ENCODE results near the gene SLF2. TPM values are rescaled to one million over a fixed set of nuclear protein-coding genes. Genes with fewer than 3 reads are reported as not detected.

The SLF2 gene
- total and polyA plus RNA-seq, 9 of the 15 experiments (the other 6 are each of a cell fraction or from before 2014, with no cell fraction given): 1.7 to 18.4 (median 7.8) TPM

DNA sequence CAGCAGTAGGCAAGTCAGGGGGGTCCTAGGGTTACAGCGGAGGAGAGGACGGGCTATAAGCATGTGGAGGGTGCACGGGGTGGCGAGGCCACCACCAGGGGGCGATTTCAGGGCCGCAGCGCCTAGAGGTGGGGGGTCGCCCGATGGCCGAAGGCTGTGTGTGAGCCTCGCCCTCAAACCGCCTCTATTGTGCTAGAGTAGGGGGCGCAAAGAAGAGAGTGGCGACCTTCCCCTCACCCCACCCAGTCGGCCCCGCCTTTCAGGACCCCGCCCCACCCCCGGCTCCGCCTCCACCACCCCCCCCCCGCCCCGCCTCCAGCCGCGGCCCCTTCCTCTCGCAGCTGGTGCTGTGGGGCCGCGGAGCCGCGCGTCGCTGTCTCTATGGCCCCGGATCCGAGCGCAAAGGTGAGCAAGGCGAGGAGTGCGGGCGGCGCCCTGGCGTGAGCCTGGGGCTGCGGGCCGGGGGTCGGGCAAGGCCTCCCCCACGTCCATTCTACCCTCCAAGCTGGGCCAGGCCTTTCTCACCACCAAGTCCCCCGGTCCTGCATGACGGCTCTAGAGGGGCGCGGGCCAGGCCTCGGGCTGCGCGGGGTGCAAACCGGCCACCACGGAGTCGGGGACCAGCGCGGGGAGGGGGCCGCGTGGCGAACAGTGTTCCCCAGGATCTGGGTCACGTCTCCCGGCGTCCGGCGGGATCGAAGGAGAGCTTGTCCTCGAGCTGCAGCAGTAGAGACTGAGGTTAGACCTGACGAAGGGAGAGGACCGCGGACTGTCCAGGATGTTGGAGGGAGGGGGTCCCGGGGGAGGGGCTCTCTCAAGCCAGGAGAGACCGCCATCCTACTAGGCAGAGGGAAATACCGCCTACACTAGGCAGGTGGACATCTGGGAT lies 56.7 kb downstream of the SLF2 start, which contains the start of gene SEMA4G (continued):
- TF ChIP-seq SLC30A9 (CRISPR knock-in tag; IDR thresholded peaks at IDR 0.05): no peak
- TF ChIP-seq, protein P1, sequence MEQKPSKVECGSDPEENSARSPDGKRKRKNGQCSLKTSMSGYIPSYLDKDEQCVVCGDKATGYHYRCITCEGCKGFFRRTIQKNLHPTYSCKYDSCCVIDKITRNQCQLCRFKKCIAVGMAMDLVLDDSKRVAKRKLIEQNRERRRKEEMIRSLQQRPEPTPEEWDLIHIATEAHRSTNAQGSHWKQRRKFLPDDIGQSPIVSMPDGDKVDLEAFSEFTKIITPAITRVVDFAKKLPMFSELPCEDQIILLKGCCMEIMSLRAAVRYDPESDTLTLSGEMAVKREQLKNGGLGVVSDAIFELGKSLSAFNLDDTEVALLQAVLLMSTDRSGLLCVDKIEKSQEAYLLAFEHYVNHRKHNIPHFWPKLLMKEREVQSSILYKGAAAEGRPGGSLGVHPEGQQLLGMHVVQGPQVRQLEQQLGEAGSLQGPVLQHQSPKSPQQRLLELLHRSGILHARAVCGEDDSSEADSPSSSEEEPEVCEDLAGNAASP (IDR thresholded peaks at IDR 0.05): no peak
- TF ChIP-seq SP1 (CRISPR knock-in tag; IDR thresholded peaks at IDR 0.05): no peak
- TF ChIP-seq HDAC8 (tag; IDR thresholded peaks at IDR 0.05): no peak
- no peak for TF ChIP-seq EHMT2 (IDR thresholded peaks at IDR 0.05)
- TF ChIP-seq NEUROD1 (IDR thresholded peaks at IDR 0.05; ENCODE audit: borderline replicate concordance, low read depth, low read length, partially characterized antibody): no peak
- TF ChIP-seq ZNF764 (CRISPR knock-in tag; IDR thresholded peaks at IDR 0.05; ENCODE audit: low read depth): no peak
- TF ChIP-seq RBM17 (IDR thresholded peaks at IDR 0.05; ENCODE audit: borderline replicate concordance, low read depth, low read length): no peak
- TF ChIP-seq, protein P2, sequence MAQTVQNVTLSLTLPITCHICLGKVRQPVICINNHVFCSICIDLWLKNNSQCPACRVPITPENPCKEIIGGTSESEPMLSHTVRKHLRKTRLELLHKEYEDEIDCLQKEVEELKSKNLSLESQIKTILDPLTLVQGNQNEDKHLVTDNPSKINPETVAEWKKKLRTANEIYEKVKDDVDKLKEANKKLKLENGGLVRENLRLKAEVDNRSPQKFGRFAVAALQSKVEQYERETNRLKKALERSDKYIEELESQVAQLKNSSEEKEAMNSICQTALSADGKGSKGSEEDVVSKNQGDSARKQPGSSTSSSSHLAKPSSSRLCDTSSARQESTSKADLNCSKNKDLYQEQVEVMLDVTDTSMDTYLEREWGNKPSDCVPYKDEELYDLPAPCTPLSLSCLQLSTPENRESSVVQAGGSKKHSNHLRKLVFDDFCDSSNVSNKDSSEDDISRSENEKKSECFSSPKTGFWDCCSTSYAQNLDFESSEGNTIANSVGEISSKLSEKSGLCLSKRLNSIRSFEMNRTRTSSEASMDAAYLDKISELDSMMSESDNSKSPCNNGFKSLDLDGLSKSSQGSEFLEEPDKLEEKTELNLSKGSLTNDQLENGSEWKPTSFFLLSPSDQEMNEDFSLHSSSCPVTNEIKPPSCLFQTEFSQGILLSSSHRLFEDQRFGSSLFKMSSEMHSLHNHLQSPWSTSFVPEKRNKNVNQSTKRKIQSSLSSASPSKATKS (CRISPR knock-in tag; IDR thresholded peaks at IDR 0.05): no peak
- TF ChIP-seq ZNF253 (CRISPR knock-in tag; conservative IDR thresholded peaks at IDR 0.05): no peak
- TF ChIP-seq RFX7 (CRISPR knock-in tag; IDR thresholded peaks at IDR 0.05): no peak
- no peak for TF ChIP-seq RB1 (IDR thresholded peaks at IDR 0.05; ENCODE audit: low read depth)
- no peak for TF ChIP-seq LCOR (CRISPR knock-in tag; IDR thresholded peaks at IDR 0.05)
- TF ChIP-seq CC2D1A (IDR thresholded peaks at IDR 0.05): no peak
- TF ChIP-seq, protein P3, sequence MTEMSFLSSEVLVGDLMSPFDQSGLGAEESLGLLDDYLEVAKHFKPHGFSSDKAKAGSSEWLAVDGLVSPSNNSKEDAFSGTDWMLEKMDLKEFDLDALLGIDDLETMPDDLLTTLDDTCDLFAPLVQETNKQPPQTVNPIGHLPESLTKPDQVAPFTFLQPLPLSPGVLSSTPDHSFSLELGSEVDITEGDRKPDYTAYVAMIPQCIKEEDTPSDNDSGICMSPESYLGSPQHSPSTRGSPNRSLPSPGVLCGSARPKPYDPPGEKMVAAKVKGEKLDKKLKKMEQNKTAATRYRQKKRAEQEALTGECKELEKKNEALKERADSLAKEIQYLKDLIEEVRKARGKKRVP (CRISPR knock-in tag; IDR thresholded peaks at IDR 0.05): no peak
- TF ChIP-seq CHD4 (IDR thresholded peaks at IDR 0.05; ENCODE audit: insufficient read depth, insufficient replicate concordance, low read depth, low read length, poor library complexity, severe bottlenecking): no peak
- TF ChIP-seq ZNF551 (CRISPR knock-in tag; IDR thresholded peaks at IDR 0.05): no peak
- TF ChIP-seq ZNF134 (CRISPR knock-in tag; conservative IDR thresholded peaks at IDR 0.05): no peak
- no peak for TF ChIP-seq CREBBP (IDR thresholded peaks at IDR 0.05; ENCODE audit: low read depth, low read length)
- TF ChIP-seq, protein P4, sequence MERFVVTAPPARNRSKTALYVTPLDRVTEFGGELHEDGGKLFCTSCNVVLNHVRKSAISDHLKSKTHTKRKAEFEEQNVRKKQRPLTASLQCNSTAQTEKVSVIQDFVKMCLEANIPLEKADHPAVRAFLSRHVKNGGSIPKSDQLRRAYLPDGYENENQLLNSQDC (CRISPR knock-in tag; IDR thresholded peaks at IDR 0.05): no peak
- TF ChIP-seq TCF3 (CRISPR knock-in tag; IDR thresholded peaks at IDR 0.05): no peak
- TF ChIP-seq ETV6 (IDR thresholded peaks at IDR 0.05; ENCODE audit: borderline replicate concordance in 1 of 2, low read depth in 2 of 2, low read length in 1 of 2): no peak
- no peak for TF ChIP-seq ETV6 (CRISPR knock-in tag; IDR thresholded peaks at IDR 0.05; ENCODE audit: borderline replicate concordance)
- 0 out of 4 replicates have a peak, but pooled peaks of 1 of the 2 experiments have one; percentile 12 for TF ChIP-seq HDAC1 (IDR thresholded peaks at IDR 0.05)
- no peak for TF ChIP-seq ZNF584 (CRISPR knock-in tag; IDR thresholded peaks at IDR 0.05; ENCODE audit: low read depth)
